Hepatocyte (in vitro differentiated cells): ENCODE data around the gene TMPRSS11F. TPM values are rescaled to one million over a fixed set of nuclear protein-coding genes. Genes with fewer than 3 reads are reported as not detected.

Experiments used
- DNase-seq: peaks from one replicate; pipeline ENCODE4 v3.0.0-alpha.2; 2016; ENCODE audit warnings: low spot score
- H2AFZ ChIP-seq: fragments of 200-600 bp; sonication (generic); 2 replicates; pipeline ENCODE4 v1.6.0; 2016; ENCODE audit warnings: antibody characterized with exemption, mild to moderate bottlenecking
- H3K27ac ChIP-seq: fragments of 200-600 bp; sonication (generic); 2 replicates; pipeline ENCODE4 v1.5.1; 2016; ENCODE audit warnings: mild to moderate bottlenecking
- H3K27me3 ChIP-seq: fragments of 200-600 bp; sonication (generic); 2 replicates; pipeline ENCODE4 v1.6.1; 2016
- H3K36me3 ChIP-seq: fragments of 200-600 bp; sonication (generic); replicated peaks from 2 replicates; pipeline ENCODE4 v1.5.1; 2016; ENCODE audit warnings: low read depth; ENCODE audit not compliant: insufficient read depth
- H3K4me1 ChIP-seq: fragments of 200-600 bp; sonication (generic); 2 replicates; pipeline ENCODE4 v1.5.1; 2016; ENCODE audit warnings: mild to moderate bottlenecking, moderate library complexity; ENCODE audit not compliant: insufficient read depth
- H3K4me2 ChIP-seq: fragments of 200-600 bp; sonication (generic); 2 replicates; pipeline ENCODE4 v1.6.0; 2016
- H3K4me3 ChIP-seq: fragments of 200-600 bp; sonication (generic); 2 replicates; pipeline ENCODE4 v1.5.1; 2016; ENCODE audit warnings: mild to moderate bottlenecking
- H3K79me2 ChIP-seq: fragments of 200-600 bp; sonication (generic); 2 replicates; pipeline ENCODE4 v1.6.0; 2017; ENCODE audit warnings: mild to moderate bottlenecking
- H3K9me2 ChIP-seq: fragments of 200-600 bp; sonication (generic); replicated peaks from 2 replicates; pipeline ENCODE4 v1.6.0; 2017; ENCODE audit warnings: mild to moderate bottlenecking; ENCODE audit not compliant: insufficient read depth
- H3K9me3 ChIP-seq: fragments of 200-600 bp; sonication (generic); 2 replicates; pipeline ENCODE4 v1.5.1; 2016; ENCODE audit warnings: low read depth, mild to moderate bottlenecking
- H4K20me1 ChIP-seq: fragments of 200-600 bp; sonication (generic); 2 replicates; pipeline ENCODE4 v1.6.0; 2016; ENCODE audit warnings: mild to moderate bottlenecking; ENCODE audit not compliant: insufficient read depth, poor library complexity, severe bottlenecking
- CTCF ChIP-seq: fragments of 200-600 bp; sonication (generic); IDR thresholded peaks from 2 replicates; pipeline ENCODE4 v1.5.1; 2016; ENCODE audit warnings: antibody characterized with exemption, mild to moderate bottlenecking; ENCODE audit not compliant: poor library complexity
- EZH2 ChIP-seq: fragments of 200-600 bp; sonication (generic); IDR thresholded peaks from 2 replicates; pipeline ENCODE4 v1.6.1; 2016; ENCODE audit warnings: antibody characterized with exemption, mild to moderate bottlenecking, borderline replicate concordance
- EZH2phosphoT487 ChIP-seq: fragments of 200-600 bp; sonication (generic); IDR thresholded peaks from one replicate; pipeline ENCODE4 v1.6.1; 2018; ENCODE audit warnings: antibody characterized with exemption, mild to moderate bottlenecking, low read depth, moderate library complexity; ENCODE audit not compliant: unreplicated experiment, severe bottlenecking
- WGBS: methylation state at CpG from one replicate; pipeline ENCODE4 v1.1.6; 2016; ENCODE audit warnings: low lambda C conversion rate; ENCODE audit errors: missing lambda C conversion rate; 5-methylcytosine and 5-hydroxymethylcytosine counted together
- polyA plus RNA-seq: library from polyadenylated mRNA; unstranded; fragments of >200 nt; fragmentation: Nextera tagmentation; extraction: Ambion mirVana; gene quantifications from 2 replicates; pipeline ENCODE4 v1.2.1, GENCODE V29; 2016
- total RNA-seq: library from RNA; depleted of rRNA; stranded (reverse); fragments of >200 nt; gene quantifications from 2 replicates; pipeline ENCODE4 v1.2.3, GENCODE V29; 2014

TMPRSS11F gene
- total and polyA plus RNA-seq, 2 experiments from 2014 or later: 0.07 TPM; not detected in 1

DNA sequence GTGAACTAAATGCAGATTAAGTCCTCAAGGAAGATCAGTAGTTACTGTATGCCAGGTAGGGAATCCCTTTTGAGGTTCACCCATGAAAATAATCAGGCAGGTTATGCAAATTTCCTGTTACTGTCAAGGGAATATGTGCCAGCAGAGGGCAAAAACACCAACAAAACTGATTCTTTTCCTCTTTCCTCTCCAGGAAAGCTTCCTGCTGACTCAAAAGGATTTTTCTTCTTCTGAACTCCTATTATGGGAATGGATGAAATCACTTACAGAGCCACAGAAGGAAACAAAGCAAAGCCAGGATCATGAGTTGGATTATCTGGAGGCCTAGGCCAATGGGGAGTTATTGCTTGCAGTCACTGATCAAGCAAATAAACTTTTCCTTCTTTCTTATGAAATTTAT is 49.7 kb downstream of the TMPRSS11F start:
- DNase-seq: no peak
- Histone ChIP-seq H3K4me1 (no peaks in the 10 kb centered on the region), H3K79me2 (no peaks in the 10 kb centered on the region), H3K36me3 (no peaks in the 10 kb centered on the region), H4K20me1 (no peaks in the 10 kb centered on the region), H3K27me3 (no peaks in the 10 kb centered on the region), H3K4me3 (no peak overlapping the region), H3K4me2 (no peak overlapping the region), H2AFZ (no peak overlapping the region), H3K9me2 (no peaks in the 10 kb centered on the region), H3K27ac (no peak overlapping the region), H3K9me3 (no peaks in the 10 kb centered on the region)
- TF ChIP-seq EZH2 (no peak), EZH2phosphoT487 (no peak), CTCF (peak; percentile 5)

DNA sequence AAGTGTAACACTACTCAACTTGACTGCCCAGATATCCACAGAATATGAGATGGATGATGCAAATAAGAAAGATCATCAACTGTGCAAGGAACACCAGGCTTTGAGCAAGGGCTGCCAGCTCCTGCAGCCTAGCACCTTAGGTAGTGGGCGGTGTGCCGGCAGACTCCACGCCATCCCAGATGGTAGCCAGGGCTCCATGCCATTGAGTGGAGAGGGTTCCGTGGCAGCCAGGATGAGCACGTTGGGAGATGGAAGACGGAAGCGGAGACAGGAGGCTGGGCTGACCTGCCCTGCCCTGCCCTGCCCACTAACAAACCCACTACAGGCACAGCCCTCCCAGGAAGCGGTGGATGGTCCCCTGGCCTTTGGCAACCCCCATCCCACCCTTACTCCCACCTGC is 51.9 kb downstream of the TMPRSS11F start:
- H2AFZ ChIP-seq: no peak overlapping the region
- DNase-seq: no peak
- no peaks in the 10 kb centered on the region for H3K36me3 ChIP-seq
- no peak overlapping the region for H3K27ac ChIP-seq
- TF ChIP-seq CTCF (no peak), EZH2 (no peak), EZH2phosphoT487 (no peak)
- no peaks in the 10 kb centered on the region for H3K4me1 ChIP-seq
- no peak overlapping the region for H3K4me3 ChIP-seq
- H3K4me2 ChIP-seq: no peak overlapping the region
- no peaks in the 10 kb centered on the region for H3K9me3 ChIP-seq
- no peaks in the 10 kb centered on the region for H3K9me2 ChIP-seq
- no peaks in the 10 kb centered on the region for H4K20me1 ChIP-seq
- WGBS: 93% methylated on average over 8 of the region's 8 CpGs
- H3K79me2 ChIP-seq: no peaks in the 10 kb centered on the region
- no peaks in the 10 kb centered on the region for H3K27me3 ChIP-seq

DNA sequence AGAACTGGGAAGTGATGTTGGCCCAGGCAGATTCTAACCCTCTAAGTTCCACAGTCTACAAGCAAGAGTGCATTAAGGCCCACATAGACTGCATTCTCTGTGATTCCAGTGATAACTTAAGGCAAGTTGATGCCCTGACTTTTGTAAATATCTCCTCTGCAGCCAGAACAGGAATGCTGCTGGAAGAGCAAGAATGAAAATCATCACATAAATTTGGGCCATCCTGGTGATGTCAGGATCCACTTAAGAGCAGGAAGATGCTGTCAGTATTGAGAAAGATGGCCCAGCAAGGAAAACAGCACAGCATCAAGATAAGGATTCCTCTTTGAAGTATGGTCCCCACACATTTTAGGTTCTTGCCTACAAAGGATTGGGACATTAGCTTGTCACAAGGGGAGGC is 52.4 kb downstream of the TMPRSS11F start:
- Histone ChIP-seq H3K36me3 (no peaks in the 10 kb centered on the region), H3K27me3 (no peaks in the 10 kb centered on the region), H3K79me2 (no peaks in the 10 kb centered on the region), H2AFZ (no peak overlapping the region), H3K4me1 (no peaks in the 10 kb centered on the region), H3K4me3 (no peak overlapping the region), H3K4me2 (no peak overlapping the region), H3K9me2 (no peaks in the 10 kb centered on the region), H3K27ac (no peak overlapping the region), H4K20me1 (no peaks in the 10 kb centered on the region), H3K9me3 (no peaks in the 10 kb centered on the region)
- DNase-seq: no peak
- no peak for TF ChIP-seq CTCF
- no peak for TF ChIP-seq EZH2
- TF ChIP-seq EZH2phosphoT487: no peak

DNA sequence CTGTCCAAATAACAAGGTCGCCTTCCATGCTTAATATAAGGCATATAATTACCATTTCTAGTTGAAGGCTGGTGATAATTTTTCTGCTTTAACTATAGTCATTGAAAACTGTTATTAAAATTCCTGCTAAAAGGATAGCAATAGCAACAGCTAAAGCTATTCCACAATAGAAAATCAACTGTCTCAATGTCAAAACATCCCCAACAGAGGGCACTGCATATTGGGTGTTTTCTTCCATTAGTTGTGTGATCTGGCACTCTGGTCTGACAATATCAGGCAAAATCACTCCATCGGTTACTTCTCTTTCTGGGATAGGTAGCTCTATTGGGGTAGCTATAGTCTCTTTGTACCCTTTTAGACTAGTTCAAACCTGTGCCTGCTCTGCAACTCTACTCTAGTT is 53.5 kb downstream of the TMPRSS11F start:
- Histone ChIP-seq H3K36me3 (no peaks in the 10 kb centered on the region), H3K9me2 (no peaks in the 10 kb centered on the region), H2AFZ (no peak overlapping the region), H4K20me1 (no peaks in the 10 kb centered on the region), H3K4me1 (no peaks in the 10 kb centered on the region), H3K79me2 (no peaks in the 10 kb centered on the region), H3K9me3 (no peaks in the 10 kb centered on the region), H3K27ac (no peak overlapping the region), H3K4me3 (no peak overlapping the region), H3K27me3 (no peaks in the 10 kb centered on the region), H3K4me2 (no peak overlapping the region)
- no peak for TF ChIP-seq CTCF
- no peak for TF ChIP-seq EZH2
- no peak for TF ChIP-seq EZH2phosphoT487
- no peak for DNase-seq
- 72% methylated on average over 2 of the region's 2 CpGs for WGBS
